Measurements from ENCODE around the gene RASAL3. TPM values are rescaled to one million over a fixed set of nuclear protein-coding genes. Genes with fewer than 3 reads are reported as not detected.

The RASAL3 gene
- total and polyA plus RNA-seq, 12 donors = 0.19 to 6.6 (median 0.85) TPM

- no peak overlapping the region for H3K4me3 ChIP-seq
- 85 to 87% methylated on average over 3 of the region's 3 CpGs for WGBS, 2 donors
- intact Hi-C loops (cut with DNase I) = no loop called here
- peaks cover 4 to 32% (median 19%) of the 10 kb centered on the region in 9 donors for H3K4me1 ChIP-seq
- H3K9me3 ChIP-seq = no peaks in the 10 kb centered on the region
- TF ChIP-seq CTCF (IDR thresholded peaks at IDR 0.05) = no peak
- DNase-seq (no peak), ATAC-seq (no peak)
- H3K27ac ChIP-seq = no peak overlapping the region
- no peaks in the 10 kb centered on the region for H3K27me3 ChIP-seq
- peaks cover 0 to 28% (median 0%) of the 10 kb centered on the region in 9 donors for H3K36me3 ChIP-seq
These were observed 23.0 kb downstream of the RASAL3 start for GRCh38 chr19:15441317-15441716.

GRCh38 chr19:15439821-15440641, 24.3 kb downstream of the RASAL3 start:
- Histone ChIP-seq H3K27me3 (no peaks in the 10 kb centered on the region), H3K27ac (no peak overlapping the region), H3K4me1 (peaks cover 0 to 21% (median 9%) of the 10 kb centered on the region in 9 donors), H3K9me3 (no peaks in the 10 kb centered on the region), H3K4me3 (no peak overlapping the region), H3K36me3 (peaks cover 0 to 26% (median 0%) of the 10 kb centered on the region in 9 donors)
- ATAC-seq (no peak), DNase-seq (no peak)
- WGBS, 2 donors = 92 to 95% methylated on average over 36 to 38 of the region's 38 CpGs
- TF ChIP-seq CTCF (IDR thresholded peaks at IDR 0.05) = no peak
- intact Hi-C loops (cut with DNase I) = no loop called here

- Histone ChIP-seq H3K4me1 (peaks cover 0 to 13% (median 3%) of the 10 kb centered on the region in 9 donors), H3K4me3 (no peak overlapping the region), H3K27ac (no peak overlapping the region), H3K36me3 (peaks cover 0 to 26% (median 0%) of the 10 kb centered on the region in 9 donors), H3K9me3 (no peaks in the 10 kb centered on the region), H3K27me3 (no peaks in the 10 kb centered on the region)
- DNase-seq (no peak), ATAC-seq (no peak)
- WGBS, 2 donors = 82 to 85% methylated on average over 25 of the region's 25 CpGs
- intact Hi-C loops (cut with DNase I) = no loop called here
- TF ChIP-seq CTCF (IDR thresholded peaks at IDR 0.05) = no peak
These were observed 25.1 kb downstream of the RASAL3 start for GRCh38 chr19:15439078-15439799.

GRCh38 chr19:15438577-15438976, 25.8 kb downstream of the RASAL3 start:
- Histone ChIP-seq H3K36me3 (peaks cover 0 to 26% (median 0%) of the 10 kb centered on the region in 9 donors), H3K27ac (no peak overlapping the region), H3K9me3 (no peaks in the 10 kb centered on the region), H3K4me3 (no peak overlapping the region), H3K4me1 (peaks cover 0 to 9% (median 2%) of the 10 kb centered on the region in 9 donors), H3K27me3 (no peaks in the 10 kb centered on the region)
- TF ChIP-seq CTCF (IDR thresholded peaks at IDR 0.05) = no peak
- DNase-seq (no peak), ATAC-seq (no peak)
- 94 to 95% methylated on average over 27 of the region's 27 CpGs for WGBS, 2 donors
- intact Hi-C loops (cut with DNase I) = no loop called here

Measured in heart right ventricle (tissue), 16 donors.